WTC11 (cell line): ENCODE data around the gene TCF7L1.

Source experiments
- CREM ChIP-seq: sonication (generic); formaldehyde crosslinking; IDR thresholded peaks from 2 replicates; pipeline ENCODE4 v1.8.1; 2022; ENCODE audit warnings: mild to moderate bottlenecking, missing genetic modification reagents, moderate library complexity
- JUN ChIP-seq: sonication (generic); formaldehyde crosslinking; IDR thresholded peaks from 2 replicates; pipeline ENCODE4 v1.8.0; 2023; ENCODE audit warnings: mild to moderate bottlenecking, missing genetic modification reagents
- MYBL2 ChIP-seq: sonication (generic); formaldehyde crosslinking; IDR thresholded peaks from 2 replicates; pipeline ENCODE4 v1.8.1; 2023; ENCODE audit warnings: mild to moderate bottlenecking, moderate library complexity, missing genetic modification reagents
- NR3C1 ChIP-seq: sonication (generic); formaldehyde crosslinking; conservative IDR thresholded peaks from 2 replicates; pipeline ENCODE4 v1.8.1; 2023; ENCODE audit warnings: low read depth, mild to moderate bottlenecking, missing genetic modification reagents
- RELA ChIP-seq: sonication (generic); formaldehyde crosslinking; IDR thresholded peaks from 2 replicates; pipeline ENCODE4 v1.8.1; 2022; ENCODE audit warnings: missing genetic modification reagents, mild to moderate bottlenecking, borderline replicate concordance
- TCF7 ChIP-seq: sonication (generic); formaldehyde crosslinking; IDR thresholded peaks from 2 replicates; pipeline ENCODE4 v1.8.0; 2022; ENCODE audit warnings: mild to moderate bottlenecking, low read depth, missing genetic modification reagents, moderate library complexity
- TF ChIP-seq, protein P1 (sequence below): fragments of 200-600 bp; IDR thresholded peaks from 2 replicates; pipeline ENCODE4 v1.8.0; 2022; ENCODE audit warnings: antibody characterized with exemption
- TF ChIP-seq, protein P2 (sequence below): fragments of 250-450 bp; sonication (Bioruptor Pico); IDR thresholded peaks from 2 replicates; pipeline ENCODE4 v2.1.2; 2022; ENCODE audit warnings: mild to moderate bottlenecking, moderate library complexity
- TF ChIP-seq, protein P3 (sequence below): sonication (generic); formaldehyde crosslinking; IDR thresholded peaks from 2 replicates; pipeline ENCODE4 v1.8.1; 2023; ENCODE audit warnings: mild to moderate bottlenecking, missing genetic modification reagents
- TF ChIP-seq, protein P4 (sequence below): sonication (generic); formaldehyde crosslinking; IDR thresholded peaks from 2 replicates; pipeline ENCODE4 v1.8.0; 2023; ENCODE audit warnings: missing genetic modification reagents

DNA sequence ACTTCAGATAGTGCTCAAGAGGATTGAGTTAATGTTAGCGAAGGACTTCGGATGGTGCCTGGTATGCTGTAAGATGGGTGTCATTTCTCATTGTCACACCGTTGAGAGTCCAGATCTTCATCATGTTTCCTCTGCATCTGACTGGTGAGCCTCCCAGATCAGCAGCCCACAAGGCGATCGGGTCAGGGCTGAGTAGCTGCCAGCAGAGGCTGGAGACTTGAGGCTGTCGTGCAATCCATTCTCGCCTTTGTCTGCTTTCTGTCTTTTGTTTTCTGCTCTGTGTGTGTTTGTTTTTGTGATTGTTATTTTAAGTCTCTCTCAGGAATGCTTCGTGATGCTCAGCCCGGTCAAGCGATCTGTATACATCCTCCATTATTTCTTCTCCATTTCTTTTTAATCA, 98.8 kb downstream of the TCF7L1 start:
- TF ChIP-seq, protein P1, sequence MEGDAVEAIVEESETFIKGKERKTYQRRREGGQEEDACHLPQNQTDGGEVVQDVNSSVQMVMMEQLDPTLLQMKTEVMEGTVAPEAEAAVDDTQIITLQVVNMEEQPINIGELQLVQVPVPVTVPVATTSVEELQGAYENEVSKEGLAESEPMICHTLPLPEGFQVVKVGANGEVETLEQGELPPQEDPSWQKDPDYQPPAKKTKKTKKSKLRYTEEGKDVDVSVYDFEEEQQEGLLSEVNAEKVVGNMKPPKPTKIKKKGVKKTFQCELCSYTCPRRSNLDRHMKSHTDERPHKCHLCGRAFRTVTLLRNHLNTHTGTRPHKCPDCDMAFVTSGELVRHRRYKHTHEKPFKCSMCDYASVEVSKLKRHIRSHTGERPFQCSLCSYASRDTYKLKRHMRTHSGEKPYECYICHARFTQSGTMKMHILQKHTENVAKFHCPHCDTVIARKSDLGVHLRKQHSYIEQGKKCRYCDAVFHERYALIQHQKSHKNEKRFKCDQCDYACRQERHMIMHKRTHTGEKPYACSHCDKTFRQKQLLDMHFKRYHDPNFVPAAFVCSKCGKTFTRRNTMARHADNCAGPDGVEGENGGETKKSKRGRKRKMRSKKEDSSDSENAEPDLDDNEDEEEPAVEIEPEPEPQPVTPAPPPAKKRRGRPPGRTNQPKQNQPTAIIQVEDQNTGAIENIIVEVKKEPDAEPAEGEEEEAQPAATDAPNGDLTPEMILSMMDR, result no peak
- TF ChIP-seq NR3C1 (no peak), CREM (no peak), RELA (CRISPR knock-in tag) (no peak), JUN (no peak), TCF7 (CRISPR knock-in tag) (no peak), MYBL2 (CRISPR knock-in tag) (no peak)
- TF ChIP-seq, protein P2, sequence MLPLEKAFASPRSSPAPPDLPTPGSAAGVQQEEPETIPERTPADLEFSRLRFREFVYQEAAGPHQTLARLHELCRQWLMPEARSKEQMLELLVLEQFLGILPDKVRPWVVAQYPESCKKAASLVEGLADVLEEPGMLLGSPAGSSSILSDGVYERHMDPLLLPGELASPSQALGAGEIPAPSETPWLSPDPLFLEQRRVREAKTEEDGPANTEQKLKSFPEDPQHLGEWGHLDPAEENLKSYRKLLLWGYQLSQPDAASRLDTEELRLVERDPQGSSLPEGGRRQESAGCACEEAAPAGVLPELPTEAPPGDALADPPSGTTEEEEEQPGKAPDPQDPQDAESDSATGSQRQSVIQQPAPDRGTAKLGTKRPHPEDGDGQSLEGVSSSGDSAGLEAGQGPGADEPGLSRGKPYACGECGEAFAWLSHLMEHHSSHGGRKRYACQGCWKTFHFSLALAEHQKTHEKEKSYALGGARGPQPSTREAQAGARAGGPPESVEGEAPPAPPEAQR (CRISPR knock-in tag), result no peak
- TF ChIP-seq, protein P3, sequence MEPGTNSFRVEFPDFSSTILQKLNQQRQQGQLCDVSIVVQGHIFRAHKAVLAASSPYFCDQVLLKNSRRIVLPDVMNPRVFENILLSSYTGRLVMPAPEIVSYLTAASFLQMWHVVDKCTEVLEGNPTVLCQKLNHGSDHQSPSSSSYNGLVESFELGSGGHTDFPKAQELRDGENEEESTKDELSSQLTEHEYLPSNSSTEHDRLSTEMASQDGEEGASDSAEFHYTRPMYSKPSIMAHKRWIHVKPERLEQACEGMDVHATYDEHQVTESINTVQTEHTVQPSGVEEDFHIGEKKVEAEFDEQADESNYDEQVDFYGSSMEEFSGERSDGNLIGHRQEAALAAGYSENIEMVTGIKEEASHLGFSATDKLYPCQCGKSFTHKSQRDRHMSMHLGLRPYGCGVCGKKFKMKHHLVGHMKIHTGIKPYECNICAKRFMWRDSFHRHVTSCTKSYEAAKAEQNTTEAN (CRISPR knock-in tag), result no peak
- TF ChIP-seq, protein P4, sequence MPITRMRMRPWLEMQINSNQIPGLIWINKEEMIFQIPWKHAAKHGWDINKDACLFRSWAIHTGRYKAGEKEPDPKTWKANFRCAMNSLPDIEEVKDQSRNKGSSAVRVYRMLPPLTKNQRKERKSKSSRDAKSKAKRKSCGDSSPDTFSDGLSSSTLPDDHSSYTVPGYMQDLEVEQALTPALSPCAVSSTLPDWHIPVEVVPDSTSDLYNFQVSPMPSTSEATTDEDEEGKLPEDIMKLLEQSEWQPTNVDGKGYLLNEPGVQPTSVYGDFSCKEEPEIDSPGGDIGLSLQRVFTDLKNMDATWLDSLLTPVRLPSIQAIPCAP, result no peak
